WTC11 (cell line): ENCODE results near the gene ECM2.

Source experiments
- CTCF ChIP-seq: fragments of 200-600 bp; IDR thresholded peaks from 2 replicates; pipeline ENCODE4 v1.8.0; 2022; ENCODE audit warnings: antibody characterized with exemption
- FOXP1 ChIP-seq: sonication (generic); formaldehyde crosslinking; IDR thresholded peaks from 2 replicates; pipeline ENCODE4 v1.8.0; 2022; ENCODE audit warnings: missing genetic modification reagents, mild to moderate bottlenecking, moderate library complexity, borderline replicate concordance
- NR1H2 ChIP-seq: sonication (generic); formaldehyde crosslinking; IDR thresholded peaks from 2 replicates; pipeline ENCODE4 v1.9.0; 2021; ENCODE audit warnings: mild to moderate bottlenecking, moderate library complexity, missing genetic modification reagents
- NR3C1 ChIP-seq: sonication (generic); formaldehyde crosslinking; conservative IDR thresholded peaks from 2 replicates; pipeline ENCODE4 v1.8.1; 2023; ENCODE audit warnings: low read depth, mild to moderate bottlenecking, missing genetic modification reagents
- TEAD4 ChIP-seq: sonication (generic); formaldehyde crosslinking; IDR thresholded peaks from 2 replicates; pipeline ENCODE4 v1.8.0; 2022; ENCODE audit warnings: mild to moderate bottlenecking, missing genetic modification reagents
- TP53 ChIP-seq: sonication (generic); formaldehyde crosslinking; IDR thresholded peaks from 2 replicates; pipeline ENCODE4 v1.8.1; 2023; ENCODE audit warnings: mild to moderate bottlenecking, missing genetic modification reagents
- ZNF232 ChIP-seq: sonication (generic); formaldehyde crosslinking; IDR thresholded peaks from 2 replicates; pipeline ENCODE4 v1.8.0; 2022; ENCODE audit warnings: mild to moderate bottlenecking, missing genetic modification reagents
- TF ChIP-seq, protein P1 (sequence below): sonication (generic); formaldehyde crosslinking; IDR thresholded peaks from 2 replicates; pipeline ENCODE4 v1.8.1; 2023; ENCODE audit warnings: mild to moderate bottlenecking, missing genetic modification reagents, borderline replicate concordance
- TF ChIP-seq, protein P2 (sequence below): sonication (generic); formaldehyde crosslinking; IDR thresholded peaks from 2 replicates; pipeline ENCODE4 v1.8.1; 2023; ENCODE audit warnings: mild to moderate bottlenecking, missing genetic modification reagents
- TF ChIP-seq, protein P3 (sequence below): sonication (generic); formaldehyde crosslinking; IDR thresholded peaks from 2 replicates; pipeline ENCODE4 v1.8.0; 2022; ENCODE audit warnings: missing genetic modification reagents

DNA sequence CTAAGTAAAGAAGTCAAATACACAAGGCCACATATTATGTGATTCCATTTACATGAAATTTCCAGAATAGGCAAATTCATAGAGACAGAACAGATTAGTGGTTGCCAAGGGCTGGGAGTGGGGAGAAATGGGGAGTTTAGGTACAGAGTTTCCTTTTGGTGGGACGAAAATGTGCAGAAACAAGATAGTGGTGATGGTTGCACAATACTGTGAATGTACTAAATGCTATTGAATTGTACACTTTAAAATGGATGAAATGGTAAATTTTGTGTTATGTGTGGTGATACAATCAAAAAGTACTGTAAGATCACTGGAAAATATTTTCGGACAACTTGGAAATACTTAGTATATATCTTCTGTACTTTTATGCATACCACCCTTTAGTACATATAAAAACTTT is 15.0 kb downstream of the ECM2 start:
- TF ChIP-seq NR3C1 (no peak), TEAD4 (CRISPR knock-in tag) (no peak), NR1H2 (no peak), CTCF (no peak), TP53 (CRISPR knock-in tag) (no peak), ZNF232 (no peak), FOXP1 (no peak)
- TF ChIP-seq, protein P1, sequence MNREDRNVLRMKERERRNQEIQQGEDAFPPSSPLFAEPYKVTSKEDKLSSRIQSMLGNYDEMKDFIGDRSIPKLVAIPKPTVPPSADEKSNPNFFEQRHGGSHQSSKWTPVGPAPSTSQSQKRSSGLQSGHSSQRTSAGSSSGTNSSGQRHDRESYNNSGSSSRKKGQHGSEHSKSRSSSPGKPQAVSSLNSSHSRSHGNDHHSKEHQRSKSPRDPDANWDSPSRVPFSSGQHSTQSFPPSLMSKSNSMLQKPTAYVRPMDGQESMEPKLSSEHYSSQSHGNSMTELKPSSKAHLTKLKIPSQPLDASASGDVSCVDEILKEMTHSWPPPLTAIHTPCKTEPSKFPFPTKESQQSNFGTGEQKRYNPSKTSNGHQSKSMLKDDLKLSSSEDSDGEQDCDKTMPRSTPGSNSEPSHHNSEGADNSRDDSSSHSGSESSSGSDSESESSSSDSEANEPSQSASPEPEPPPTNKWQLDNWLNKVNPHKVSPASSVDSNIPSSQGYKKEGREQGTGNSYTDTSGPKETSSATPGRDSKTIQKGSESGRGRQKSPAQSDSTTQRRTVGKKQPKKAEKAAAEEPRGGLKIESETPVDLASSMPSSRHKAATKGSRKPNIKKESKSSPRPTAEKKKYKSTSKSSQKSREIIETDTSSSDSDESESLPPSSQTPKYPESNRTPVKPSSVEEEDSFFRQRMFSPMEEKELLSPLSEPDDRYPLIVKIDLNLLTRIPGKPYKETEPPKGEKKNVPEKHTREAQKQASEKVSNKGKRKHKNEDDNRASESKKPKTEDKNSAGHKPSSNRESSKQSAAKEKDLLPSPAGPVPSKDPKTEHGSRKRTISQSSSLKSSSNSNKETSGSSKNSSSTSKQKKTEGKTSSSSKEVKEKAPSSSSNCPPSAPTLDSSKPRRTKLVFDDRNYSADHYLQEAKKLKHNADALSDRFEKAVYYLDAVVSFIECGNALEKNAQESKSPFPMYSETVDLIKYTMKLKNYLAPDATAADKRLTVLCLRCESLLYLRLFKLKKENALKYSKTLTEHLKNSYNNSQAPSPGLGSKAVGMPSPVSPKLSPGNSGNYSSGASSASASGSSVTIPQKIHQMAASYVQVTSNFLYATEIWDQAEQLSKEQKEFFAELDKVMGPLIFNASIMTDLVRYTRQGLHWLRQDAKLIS (CRISPR knock-in tag) = no peak
- TF ChIP-seq, protein P2, sequence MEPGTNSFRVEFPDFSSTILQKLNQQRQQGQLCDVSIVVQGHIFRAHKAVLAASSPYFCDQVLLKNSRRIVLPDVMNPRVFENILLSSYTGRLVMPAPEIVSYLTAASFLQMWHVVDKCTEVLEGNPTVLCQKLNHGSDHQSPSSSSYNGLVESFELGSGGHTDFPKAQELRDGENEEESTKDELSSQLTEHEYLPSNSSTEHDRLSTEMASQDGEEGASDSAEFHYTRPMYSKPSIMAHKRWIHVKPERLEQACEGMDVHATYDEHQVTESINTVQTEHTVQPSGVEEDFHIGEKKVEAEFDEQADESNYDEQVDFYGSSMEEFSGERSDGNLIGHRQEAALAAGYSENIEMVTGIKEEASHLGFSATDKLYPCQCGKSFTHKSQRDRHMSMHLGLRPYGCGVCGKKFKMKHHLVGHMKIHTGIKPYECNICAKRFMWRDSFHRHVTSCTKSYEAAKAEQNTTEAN (CRISPR knock-in tag) = no peak
- TF ChIP-seq, protein P3, sequence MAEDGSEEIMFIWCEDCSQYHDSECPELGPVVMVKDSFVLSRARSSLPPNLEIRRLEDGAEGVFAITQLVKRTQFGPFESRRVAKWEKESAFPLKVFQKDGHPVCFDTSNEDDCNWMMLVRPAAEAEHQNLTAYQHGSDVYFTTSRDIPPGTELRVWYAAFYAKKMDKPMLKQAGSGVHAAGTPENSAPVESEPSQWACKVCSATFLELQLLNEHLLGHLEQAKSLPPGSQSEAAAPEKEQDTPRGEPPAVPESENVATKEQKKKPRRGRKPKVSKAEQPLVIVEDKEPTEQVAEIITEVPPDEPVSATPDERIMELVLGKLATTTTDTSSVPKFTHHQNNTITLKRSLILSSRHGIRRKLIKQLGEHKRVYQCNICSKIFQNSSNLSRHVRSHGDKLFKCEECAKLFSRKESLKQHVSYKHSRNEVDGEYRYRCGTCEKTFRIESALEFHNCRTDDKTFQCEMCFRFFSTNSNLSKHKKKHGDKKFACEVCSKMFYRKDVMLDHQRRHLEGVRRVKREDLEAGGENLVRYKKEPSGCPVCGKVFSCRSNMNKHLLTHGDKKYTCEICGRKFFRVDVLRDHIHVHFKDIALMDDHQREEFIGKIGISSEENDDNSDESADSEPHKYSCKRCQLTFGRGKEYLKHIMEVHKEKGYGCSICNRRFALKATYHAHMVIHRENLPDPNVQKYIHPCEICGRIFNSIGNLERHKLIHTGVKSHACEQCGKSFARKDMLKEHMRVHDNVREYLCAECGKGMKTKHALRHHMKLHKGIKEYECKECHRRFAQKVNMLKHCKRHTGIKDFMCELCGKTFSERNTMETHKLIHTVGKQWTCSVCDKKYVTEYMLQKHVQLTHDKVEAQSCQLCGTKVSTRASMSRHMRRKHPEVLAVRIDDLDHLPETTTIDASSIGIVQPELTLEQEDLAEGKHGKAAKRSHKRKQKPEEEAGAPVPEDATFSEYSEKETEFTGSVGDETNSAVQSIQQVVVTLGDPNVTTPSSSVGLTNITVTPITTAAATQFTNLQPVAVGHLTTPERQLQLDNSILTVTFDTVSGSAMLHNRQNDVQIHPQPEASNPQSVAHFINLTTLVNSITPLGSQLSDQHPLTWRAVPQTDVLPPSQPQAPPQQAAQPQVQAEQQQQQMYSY (CRISPR knock-in tag) = no peak
